Activated CD8-positive, alpha-beta memory T cell treated with anti-CD3 and anti-CD28 coated beads, Interleukin-2, amount 50 U/mL, for 4 hours (primary cell): ENCODE measurements around the gene M1AP.
A peak's percentile ranks its signal among the peaks of the same experiment; 100 is the strongest.

Experiments used
- DNase-seq: peaks from one replicate; pipeline ENCODE4 v3.0.0-alpha.2; 2020

M1AP gene

DNA sequence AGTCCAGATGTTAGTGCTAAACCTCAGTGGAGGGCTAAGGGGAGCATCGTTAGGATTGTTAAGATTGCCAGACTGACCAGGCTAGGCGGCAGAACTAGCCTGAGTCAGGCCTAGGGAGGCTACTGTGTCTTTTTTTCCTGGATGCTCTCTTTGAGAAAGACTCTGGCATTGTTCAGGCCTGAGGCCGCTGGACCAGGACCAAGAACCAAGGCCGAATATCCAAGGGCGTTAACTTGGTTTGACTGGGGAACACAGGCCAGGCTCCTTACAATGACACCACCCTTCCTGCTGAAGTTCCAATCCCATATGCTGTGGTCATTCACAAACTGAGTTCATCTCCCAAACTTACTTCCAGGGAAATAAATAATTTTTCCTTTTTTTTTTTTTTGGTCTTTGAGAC, 107.8 kb downstream of the M1AP start:
- DNase-seq = no peak

DNA sequence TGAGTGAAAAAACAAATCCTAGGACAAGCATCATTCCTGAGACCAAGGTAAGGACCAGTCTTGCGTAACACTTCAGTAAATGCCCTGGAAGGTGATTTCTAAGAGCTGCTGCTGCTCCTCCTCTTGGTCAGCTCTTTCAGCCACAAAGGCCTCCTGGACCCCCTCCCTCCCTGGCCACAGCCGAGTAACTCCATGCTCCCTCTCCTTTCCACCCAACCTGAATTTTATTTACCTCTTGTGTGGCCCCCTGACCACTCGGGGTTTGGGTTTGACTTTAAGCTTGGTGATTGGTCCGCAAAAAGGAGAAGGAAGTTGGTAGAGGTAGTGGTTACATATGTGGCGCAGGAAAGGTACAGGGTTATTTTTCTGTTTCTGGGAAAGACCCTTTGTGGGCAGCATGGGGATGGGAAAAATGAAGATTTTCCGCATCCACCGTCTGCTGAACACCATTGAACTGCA, 109.2 kb downstream of the M1AP start:
- DNase-seq = no peak

DNA sequence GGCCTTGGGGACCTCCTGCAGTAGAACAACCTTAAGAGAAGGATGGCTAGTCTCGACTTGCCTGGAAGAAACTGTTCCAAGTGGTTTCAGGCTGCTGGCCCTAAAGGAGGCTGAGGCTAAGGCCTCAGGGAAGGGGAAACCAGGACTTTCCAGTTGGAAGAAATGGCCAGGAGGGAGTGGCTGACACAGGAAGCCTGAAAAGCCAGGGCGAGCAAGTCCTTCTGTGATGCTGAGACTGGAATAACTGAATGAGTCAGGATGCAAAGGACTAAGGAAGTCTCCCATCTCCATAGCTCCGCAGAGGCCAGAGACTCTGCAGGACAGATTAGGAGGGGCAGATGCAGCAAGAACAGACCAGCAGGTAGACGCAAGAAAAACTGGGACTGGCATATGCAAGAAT, 111.0 kb downstream of the M1AP start:
- no peak for DNase-seq

DNA sequence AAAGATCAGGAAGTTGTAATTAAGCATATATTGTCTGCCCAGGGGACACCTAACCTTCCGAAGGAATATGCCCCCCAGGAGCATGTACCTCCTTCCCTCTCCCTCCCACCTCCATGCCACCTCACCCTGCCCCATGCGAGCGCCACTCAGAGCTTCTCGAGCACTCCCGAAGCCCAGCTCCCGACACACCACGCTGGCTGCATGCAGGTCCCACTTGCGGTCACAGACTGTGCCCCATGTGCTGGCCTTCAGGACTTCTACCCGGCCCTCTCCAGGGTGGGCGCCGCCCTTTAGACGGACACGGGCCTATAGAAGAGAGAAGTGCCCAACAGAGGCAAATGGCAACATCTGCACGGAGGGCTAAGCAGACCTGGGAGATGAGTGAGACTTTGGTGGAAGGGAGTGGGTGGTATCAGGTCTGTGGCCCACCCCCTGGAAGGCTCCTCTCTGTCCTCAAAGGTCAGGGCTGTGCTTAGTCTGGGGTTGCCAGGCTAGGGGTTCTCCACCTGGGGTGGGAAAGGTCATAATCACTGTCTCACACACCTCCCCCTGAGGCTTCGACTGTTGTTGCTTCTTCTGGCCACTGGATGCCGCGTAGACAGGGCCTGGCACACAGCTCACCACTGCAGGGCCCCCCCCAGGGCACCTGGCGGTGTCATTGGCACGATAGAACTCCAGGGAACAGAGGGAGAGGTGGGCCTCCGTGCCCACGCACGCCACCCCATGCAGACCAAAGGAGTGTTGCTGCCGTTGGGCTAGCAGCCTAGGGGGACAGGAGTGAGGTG, 111.8 kb downstream of the M1AP start:
- DNase-seq = no peak

DNA sequence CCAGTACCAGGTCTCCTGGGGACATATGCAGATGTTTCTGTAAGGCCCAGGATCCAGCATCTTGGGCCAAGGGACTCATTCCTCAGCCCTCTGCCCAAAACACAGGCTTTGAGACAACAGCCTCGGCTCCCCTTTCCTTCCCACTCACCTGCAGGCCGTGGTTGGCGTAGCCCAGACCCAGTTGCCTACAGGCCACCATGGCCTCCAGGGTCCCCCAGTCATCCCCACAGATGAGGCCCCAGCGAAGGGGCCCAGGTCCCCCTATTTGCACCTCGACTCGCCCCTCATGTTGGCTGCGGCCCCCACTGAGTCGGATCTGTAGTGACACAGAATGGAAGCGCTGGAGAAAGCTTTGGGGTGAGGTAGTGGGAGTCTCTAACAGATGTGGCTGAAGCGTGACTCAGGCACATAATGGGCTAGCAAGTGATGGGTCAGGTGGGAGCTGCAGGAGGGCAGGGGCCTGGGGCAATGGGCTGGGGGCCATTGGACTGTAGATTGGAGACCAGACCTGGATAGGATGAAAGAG, 112.6 kb downstream of the M1AP start:
- DNase-seq = no peak

DNA sequence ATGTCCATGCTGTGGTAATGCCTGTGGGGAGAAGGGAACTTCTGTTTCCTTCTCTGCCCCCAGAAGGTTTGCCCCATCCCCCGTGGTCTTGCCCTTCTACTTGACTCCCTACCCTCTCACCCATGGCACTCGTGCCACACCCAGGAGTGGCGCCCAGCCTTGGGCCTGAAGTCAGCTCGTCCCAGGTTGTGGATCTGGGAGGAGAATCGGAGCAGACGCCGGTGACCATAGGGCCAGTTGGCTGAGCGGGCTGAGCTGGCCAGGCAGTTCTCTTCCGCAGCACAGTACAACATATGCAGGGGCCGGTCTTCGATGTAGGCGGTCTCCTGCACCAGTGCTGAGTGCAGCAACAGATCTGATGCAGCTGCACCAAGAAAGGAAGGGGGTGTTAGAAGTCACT, 113.7 kb downstream of the M1AP start:
- DNase-seq = no peak

DNA sequence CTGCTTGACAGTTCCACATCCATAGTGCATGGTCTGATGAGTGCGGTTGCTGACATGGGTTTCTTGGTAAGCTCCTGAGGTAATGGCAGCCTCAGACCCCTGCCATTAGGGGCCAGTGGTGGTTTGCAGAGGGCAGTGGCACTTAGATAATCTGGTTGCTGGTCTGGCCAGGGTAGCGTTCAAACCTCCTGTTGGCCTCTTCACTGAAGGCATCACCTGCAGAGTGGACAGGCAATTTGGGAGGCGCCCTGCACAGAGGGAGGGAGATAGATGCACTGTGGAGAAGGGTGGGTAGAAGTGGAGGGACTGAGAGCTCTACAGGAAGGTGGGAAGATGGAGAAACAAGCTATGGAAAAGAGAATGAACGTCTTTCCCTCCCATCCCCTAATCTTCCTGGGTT, 114.7 kb downstream of the M1AP start:
- DNase-seq = no peak

DNA sequence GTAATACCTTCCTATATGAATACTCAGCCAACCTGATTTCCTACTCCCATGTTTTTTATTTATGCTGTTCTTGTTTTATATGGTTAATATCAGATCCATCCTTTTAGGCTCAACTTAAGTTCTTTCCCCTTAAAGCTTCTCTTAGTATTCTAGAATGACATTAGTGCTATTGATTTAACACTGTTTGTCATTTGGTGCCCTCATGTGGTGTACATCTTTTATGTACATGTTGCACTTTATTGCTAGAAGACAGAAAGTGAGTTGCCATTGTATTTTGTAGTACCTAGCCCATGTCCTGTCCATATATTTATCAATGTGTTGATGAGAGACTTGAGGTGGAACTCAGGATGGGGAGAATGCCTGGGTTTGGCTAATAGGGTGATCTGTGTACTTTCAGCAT, 115.9 kb downstream of the M1AP start:
- no peak for DNase-seq

DNA sequence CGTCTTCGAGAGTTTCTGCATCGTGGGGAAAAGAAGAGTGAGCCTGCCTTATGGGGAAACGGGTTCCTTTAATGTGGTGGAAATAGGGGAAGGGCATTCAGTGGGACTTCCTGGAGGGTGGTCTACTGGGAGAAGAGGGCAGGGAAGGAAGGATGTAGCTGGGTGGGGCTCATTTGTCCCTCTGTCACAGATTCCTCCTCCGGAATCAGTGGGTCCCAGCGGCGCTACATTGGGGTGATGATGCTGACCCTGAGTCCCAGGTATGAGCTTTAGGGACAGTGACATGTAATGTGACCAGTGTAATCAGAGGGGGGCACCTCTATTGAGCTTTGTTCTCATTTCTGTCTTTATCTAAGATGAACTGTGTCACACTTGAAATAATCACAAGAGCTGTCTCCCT, 116.5 kb downstream of the M1AP start:
- no peak for DNase-seq

DNA sequence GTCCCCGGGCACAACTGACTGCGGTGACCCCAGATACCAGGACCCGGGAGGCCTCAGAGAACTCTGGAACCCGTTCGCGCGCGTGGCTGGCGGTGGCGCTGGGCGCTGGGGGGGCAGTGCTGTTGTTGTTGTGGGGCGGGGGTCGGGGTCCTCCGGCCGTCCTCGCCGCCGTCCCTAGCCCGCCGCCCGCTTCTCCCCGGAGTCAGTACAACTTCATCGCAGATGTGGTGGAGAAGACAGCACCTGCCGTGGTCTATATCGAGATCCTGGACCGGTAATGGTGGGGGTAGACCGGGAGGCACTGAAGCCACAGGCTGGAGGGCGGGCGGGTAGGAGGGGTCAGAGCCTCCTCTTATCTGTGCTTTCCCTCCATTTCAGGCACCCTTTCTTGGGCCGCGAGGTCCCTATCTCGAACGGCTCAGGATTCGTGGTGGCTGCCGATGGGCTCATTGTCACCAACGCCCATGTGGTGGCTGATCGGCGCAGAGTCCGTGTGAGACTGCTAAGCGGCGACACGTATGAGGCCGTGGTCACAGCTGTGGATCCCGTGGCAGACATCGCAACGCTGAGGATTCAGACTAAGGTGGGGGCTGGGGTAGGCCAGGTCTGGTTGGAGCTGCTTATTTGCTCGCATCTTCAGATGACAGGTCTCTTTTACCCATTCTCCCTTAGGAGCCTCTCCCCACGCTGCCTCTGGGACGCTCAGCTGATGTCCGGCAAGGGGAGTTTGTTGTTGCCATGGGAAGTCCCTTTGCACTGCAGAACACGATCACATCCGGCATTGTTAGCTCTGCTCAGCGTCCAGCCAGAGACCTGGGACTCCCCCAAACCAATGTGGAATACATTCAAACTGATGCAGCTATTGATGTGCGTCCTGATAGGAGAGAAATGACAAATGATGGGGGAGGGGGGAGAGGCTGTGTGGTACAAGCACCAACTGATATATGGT, 117.6 kb downstream of the M1AP start:
- peak; percentile 43 for DNase-seq

DNA sequence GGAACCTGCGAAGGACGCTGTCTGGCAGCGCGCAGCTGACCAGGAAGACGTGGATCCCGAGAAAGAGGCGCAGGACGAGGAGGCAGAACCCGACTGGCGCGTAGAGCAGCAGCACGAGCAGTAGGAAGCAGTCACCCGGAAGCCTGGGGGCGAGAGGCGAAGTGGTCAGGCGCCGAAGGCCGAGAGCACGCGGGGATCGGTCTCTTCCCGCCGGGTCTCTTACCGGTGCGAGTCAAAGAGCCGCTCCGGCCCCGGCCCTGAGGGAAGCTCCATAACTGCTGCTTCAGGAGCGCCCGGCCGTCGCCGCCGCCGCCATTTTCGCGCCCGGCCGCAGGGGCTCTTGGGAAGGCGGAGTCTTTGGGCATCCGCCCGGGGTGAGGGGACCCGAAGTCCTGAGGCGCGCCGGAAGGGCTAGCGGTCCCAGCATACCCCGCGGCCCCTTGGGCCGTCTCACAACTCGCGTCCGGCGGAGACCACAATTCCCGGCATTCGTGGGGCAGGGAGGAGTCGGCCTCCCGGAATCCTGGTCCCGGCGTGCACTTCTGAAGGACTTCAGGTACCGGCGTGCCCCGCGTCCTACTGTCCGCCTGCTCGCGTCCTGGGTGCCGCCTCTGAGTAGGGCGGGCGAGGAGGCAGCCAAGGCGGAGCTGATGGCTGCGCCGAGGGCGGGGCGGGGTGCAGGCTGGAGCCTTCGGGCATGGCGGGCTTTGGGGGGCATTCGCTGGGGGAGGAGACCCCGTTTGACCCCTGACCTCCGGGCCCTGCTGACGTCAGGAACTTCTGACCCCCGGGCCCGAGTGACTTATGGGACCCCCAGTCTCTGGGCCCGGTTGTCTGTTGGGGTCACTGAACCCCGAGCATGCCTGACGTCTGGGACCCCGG, 118.5 kb downstream of the M1AP start, which contains the start of the genes AUP1 and HTRA2:
AUP1 (minus strand) TSS at position 350 of the 882 bp plus-strand sequence; CDS start at position 273, 77 bp downstream.
HTRA2 (plus strand) TSS at position 577 of the 882 bp plus-strand sequence; CDS start at position 651, 74 bp downstream.
- peak; percentile 85 for DNase-seq

DNA sequence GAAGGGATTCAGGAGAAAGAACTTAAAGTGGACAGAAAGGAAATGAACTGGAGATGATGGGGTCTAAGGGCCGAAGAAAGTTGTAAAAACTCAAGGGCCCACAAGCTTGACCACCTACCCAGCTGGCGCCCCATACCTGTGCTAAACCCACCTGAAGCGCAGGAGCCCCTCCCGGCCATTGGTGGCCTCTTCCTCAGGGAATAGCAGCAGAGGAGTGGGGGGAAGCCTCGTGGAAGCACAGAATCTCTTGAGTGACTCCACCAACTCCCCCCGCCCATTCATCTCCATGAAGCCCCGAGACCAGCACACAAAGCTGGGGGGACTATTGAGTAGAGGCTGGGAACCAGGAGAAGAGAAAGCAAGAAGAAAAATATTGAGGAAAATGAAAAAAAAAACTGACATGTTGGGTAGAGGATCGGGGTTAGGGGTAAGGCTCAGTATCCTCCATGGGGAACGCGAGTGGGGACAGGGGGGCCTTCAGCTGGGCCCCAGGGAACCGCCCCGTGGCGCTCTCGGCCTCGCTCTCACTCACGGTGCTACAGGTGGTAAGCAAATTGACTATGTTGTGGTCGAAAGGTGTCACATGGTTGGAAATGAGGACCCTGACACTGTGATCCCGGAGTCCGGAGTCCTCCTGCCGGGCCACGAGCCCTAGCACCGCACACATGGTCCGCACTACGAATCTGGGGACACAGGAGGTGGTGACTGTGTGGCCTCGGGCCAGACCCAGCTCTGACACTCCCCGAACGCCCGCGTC, 119.4 kb downstream of the M1AP start:
- peak; percentile 34 for DNase-seq

DNA sequence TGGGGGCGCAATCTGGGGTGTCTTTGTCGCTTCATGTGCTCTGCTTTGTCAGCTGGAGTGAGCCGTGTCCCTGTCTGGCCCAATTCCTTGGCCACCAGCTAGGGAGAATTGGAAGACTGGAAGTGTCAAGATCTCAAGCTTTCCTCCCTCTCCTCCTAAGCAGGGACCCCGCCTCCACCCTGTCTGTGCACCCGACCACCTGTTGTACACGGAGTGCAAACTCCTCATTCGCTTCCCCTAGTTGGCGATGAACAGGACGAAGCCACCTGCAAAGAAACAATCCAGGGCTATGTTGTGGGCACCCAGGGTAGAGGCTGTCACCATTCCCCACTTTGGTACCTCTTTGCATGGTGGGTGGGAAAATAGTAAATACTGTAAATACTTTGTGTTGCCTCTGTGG, 120.4 kb downstream of the M1AP start:
- DNase-seq = no peak

DNA sequence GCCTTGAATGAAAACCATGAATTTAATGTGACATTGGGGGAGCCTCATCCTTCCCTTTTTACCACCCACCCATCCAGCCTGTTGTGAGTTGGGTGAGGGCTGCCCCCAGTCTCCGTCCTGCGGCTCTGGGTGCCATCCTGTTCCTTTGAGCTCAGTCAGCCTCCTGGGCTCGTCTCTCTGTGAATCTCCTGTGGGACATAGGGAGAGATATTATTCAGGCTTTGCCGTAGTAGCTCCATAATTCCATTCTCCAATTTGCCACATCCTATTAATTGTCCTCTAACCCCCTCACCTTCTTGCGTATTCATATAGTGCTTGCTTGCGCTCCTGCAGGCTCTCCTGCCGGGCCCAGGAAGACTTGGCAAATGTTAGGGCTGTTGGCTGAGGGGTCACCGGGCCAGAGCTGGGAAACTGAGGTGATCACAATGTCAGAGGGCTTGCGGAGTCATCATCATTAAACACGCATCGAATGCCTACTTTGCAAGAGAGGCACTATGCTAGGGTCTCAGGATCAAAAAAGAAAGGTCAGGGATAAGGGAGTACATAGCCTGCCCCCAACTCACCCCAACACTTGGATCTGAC, 121.4 kb downstream of the M1AP start:
- DNase-seq = no peak

DNA sequence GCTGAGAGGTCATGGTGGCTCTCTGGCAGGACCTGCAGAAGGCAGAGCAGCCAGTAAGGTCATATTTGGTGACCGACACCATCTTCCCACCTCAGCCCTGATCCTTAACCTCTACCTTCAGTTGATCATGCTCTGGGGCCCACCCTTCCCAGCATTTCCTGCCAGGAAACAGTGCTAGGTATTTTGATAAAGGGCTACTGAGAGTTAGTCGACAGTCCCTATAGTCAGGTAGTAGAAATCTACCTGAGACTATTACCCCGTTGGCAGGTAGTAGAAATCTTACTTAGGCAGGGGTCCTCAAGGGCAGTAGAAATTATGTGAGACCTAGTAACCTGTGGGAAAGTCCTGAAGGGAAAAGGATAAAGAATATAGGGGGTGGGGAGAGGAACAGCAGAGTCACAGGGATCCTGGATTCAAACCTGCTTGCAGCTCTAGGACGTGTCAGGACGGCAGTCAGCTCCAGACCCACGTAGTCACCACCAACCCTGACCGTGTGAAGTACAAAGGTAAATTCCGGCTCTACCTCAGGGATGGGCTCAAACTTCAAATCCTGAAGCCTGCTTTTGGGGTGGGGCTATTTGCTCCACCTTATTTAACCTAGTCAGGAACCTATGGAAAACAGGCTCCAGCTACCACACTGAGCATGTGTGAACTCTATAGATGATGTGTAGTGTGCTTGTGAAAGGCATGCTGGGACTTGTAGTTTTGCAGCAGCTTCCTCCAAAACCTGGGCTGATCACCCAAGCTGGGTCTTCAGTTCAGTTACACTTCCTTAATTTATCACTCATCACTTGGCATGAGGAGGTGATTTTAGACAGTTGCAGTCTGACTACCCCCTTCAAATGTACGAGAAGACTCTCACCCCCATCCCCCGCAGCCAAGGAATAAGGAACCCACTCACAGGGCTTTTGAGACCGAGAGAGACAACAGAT, 122.1 kb downstream of the M1AP start, which contains the start of gene DQX1:
DQX1 (minus strand) TSS at position 515 of the 932 bp plus-strand sequence; CDS start at position 13, 502 bp downstream.
- DNase-seq = no peak

DNA sequence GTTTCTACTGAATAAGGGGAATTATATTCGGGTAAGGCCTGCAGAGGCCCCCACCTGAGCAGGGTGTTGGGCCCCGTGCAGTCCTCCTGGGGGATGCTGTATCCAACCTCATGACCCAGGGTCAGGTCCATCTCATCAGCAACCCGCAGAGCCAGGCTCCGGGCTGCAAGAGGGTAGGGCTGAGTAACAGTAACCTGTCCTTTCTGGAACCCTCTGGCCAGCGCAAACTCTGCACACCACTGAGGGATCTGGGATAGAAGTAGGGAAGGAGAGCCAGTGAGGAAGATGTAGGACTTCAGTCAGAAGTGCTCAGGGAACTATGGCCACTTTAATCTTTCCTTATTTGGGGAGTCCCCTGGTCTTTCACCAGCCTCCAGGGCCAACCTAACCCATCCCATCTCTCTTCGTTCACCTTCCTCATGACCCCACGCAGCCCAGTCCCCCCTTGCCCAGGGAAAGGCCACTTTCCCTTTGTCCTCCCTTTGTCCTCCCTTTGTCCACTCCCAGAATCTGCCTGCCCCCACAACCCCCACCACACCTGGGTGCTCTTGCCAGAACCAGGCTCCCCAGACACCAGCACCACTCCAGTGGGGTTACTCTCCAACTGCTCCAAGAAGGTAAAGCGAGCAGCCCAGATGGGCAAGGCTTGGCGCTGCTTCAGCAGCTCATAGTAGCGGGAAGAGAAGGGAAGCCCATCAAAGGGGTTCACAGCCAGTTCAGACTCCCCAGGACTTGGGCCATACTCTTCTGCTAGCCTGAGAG, 123.0 kb downstream of the M1AP start:
- DNase-seq = no peak

DNA sequence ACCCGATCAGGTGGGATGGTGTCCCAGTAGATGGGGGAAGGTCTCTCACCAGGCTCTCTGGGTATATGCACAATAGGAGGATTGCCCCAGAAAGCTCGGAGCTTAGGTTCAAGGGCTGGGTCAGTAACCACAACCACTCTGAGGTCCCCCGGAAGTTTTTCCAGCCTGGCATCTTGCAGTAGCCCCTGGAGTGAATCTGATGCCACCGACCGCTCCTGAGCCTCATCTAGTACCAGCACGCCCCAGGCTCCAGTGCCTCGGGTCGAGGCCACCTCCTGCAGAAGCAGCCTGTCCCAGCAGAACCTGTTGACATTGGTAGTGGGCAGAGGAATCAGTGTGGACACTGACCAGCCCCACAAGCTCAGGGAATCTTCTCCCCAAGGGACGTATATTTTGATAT, 124.1 kb downstream of the M1AP start:
- DNase-seq = no peak

DNA sequence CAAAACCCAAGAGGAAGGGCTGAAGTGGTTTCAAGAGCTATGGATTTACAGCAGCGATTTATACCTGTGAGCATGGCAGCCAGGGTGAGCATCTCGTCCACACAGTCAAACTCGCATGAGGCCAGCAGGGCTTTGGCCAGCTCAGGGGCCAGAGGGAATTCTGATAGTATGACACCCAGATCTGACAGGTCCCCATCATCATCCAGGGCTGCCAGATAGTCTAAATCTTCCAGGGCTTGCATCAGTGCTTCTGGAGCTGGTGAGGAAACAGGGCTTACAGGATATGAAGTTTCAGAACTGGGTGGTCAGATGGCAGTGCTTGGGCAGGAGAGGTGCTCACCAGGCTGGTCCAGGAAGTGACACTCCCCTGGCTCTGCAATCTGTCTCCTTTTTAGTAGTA, 125.6 kb downstream of the M1AP start:
- no peak for DNase-seq

DNA sequence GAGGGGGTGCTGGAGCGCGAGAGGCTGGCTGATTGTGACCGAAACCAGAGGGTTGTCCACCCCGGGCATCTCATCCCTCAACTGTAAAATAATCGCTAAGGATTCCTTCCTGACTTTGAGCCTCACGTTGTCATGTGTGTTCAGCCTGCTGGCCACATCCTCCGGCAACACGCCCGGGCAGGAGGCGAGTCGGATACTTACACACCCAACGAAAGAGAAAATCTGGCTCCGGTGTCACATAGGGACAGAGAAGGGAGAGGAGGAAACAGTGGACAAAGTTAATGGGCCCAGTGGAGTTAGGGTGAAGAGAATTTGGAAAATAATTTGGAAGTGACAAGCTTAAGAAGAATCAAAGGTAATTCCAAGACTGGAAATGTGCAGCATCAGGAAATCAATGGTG, 131.5 kb downstream of the M1AP start:
- no peak for DNase-seq
